ENCODE results near the gene GPSM1. TPM values are rescaled to one million over a fixed set of nuclear protein-coding genes. Genes with fewer than 3 reads are reported as not detected.

Gene GPSM1
- total RNA-seq, 1 donor from 2014 or later: 1.9 TPM

GRCh38 chr9:136364942-136365774, 37.8 kb downstream of the GPSM1 start:
- intact Hi-C loops (cut with micrococcal nuclease): loop anchor here (5.0 kb wide), 1 partner anchor 38 kb away; the partner anchor contains the start of gene GPSM1
- CTCF ChIA-PET: no interaction called here

GRCh38 chr9:136365775-136366222, 38.5 kb downstream of the GPSM1 start:
- no peak overlapping the region for H3K4me3 Mint-ChIP-seq
- DNase-seq (no peak), ATAC-seq (ENCODE audit: low read depth) (no peak)
- no peak overlapping the region for H3K27ac Mint-ChIP-seq
- H3K4me1 Mint-ChIP-seq: peaks cover 9% of the 10 kb centered on the region
- H3K27me3 Mint-ChIP-seq: no peaks in the 10 kb centered on the region
- TF ChIP-seq CTCF (IDR thresholded peaks at IDR 0.05): no peak
- CTCF ChIA-PET: interaction anchor here (1.3 kb wide), 1 partner anchor 26 kb away, joined by 3 read pairs; no protein-coding TSS in a partner anchor
- intact Hi-C loops (cut with micrococcal nuclease): no loop called here
- no peaks in the 10 kb centered on the region for H3K9me3 Mint-ChIP-seq
- H3K36me3 Mint-ChIP-seq (ENCODE audit: low read depth): peaks cover 10% of the 10 kb centered on the region
- POLR2A ChIA-PET: interaction anchor here (1.1 kb wide), 1 partner anchor 44 kb away, joined by 3 read pairs; no protein-coding TSS in a partner anchor

More at GRCh38 chr9:136364942-136365774, 37.8 kb downstream of the GPSM1 start:
- TF ChIP-seq CTCF (IDR thresholded peaks at IDR 0.05): no peak
- peak overlapping the region; percentile 4 for H3K27ac Mint-ChIP-seq
- no peaks in the 10 kb centered on the region for H3K9me3 Mint-ChIP-seq
- H3K36me3 Mint-ChIP-seq (ENCODE audit: low read depth): peaks cover 16% of the 10 kb centered on the region
- ATAC-seq (ENCODE audit: low read depth): no peak
- no peak for DNase-seq
- POLR2A ChIA-PET: interaction anchor here (1.1 kb wide), 1 partner anchor 39 kb away, joined by 3 read pairs; no protein-coding TSS in a partner anchor
- H3K27me3 Mint-ChIP-seq: no peaks in the 10 kb centered on the region
- peaks cover 9% of the 10 kb centered on the region for H3K4me1 Mint-ChIP-seq
- H3K4me3 Mint-ChIP-seq: no peak overlapping the region

- H3K27ac Mint-ChIP-seq: no peak overlapping the region
- peaks cover 8% of the 10 kb centered on the region for H3K36me3 Mint-ChIP-seq (ENCODE audit: low read depth)
- no peak for DNase-seq
- H3K4me3 Mint-ChIP-seq: no peak overlapping the region
- ChIA-PET CTCF (interaction anchor here (1.3 kb wide), 1 partner anchor 25 kb away, joined by 3 read pairs; no protein-coding TSS in a partner anchor), POLR2A (interaction anchor here (1.1 kb wide), 1 partner anchor 43 kb away, joined by 3 read pairs; no protein-coding TSS in a partner anchor)
- ATAC-seq (ENCODE audit: low read depth): no peak
- intact Hi-C loops (cut with micrococcal nuclease): no loop called here
- TF ChIP-seq CTCF (IDR thresholded peaks at IDR 0.05): no peak
- H3K4me1 Mint-ChIP-seq: peaks cover 9% of the 10 kb centered on the region
- H3K27me3 Mint-ChIP-seq: no peaks in the 10 kb centered on the region
- no peaks in the 10 kb centered on the region for H3K9me3 Mint-ChIP-seq
Observed at GRCh38 chr9:136366826-136367225, 39.5 kb downstream of the GPSM1 start.

GRCh38 chr9:136367296-136368145, 40.2 kb downstream of the GPSM1 start:
- Mint-ChIP-seq H3K4me3 (no peak overlapping the region), H3K36me3 (ENCODE audit: low read depth) (peaks cover 4% of the 10 kb centered on the region), H3K27me3 (no peaks in the 10 kb centered on the region), H3K4me1 (peaks cover 9% of the 10 kb centered on the region), H3K27ac (no peak overlapping the region), H3K9me3 (no peaks in the 10 kb centered on the region)
- no peak for ATAC-seq (ENCODE audit: low read depth)
- intact Hi-C loops (cut with micrococcal nuclease): no loop called here
- ChIA-PET POLR2A (no interaction called here), CTCF (no interaction called here)
- no peak for TF ChIP-seq CTCF (IDR thresholded peaks at IDR 0.05)
- DNase-seq: no peak
